ENCODE results near the gene CEP290.

GRCh38 chr12:88113871-88114270, 28.0 kb downstream of the CEP290 start:
- no peak for TF ChIP-seq CTCF (conservative IDR thresholded peaks at IDR 0.05; ENCODE audit: low read depth in 2 of 2)
- no peak for TF ChIP-seq POLR2AphosphoS5 (IDR thresholded peaks at IDR 0.05; ENCODE audit: low read depth)
- TF ChIP-seq REST (IDR thresholded peaks at IDR 0.05; ENCODE audit: unreplicated experiment), result no peak
- TF ChIP-seq ZNF462 (CRISPR knock-in tag; IDR thresholded peaks at IDR 0.05), result no peak

All from GM23338 (cell line).